SU-DHL-6 (cell line): ENCODE measurements around the gene KLKB1.

Source experiments
- H2AFZ ChIP-seq: fragments of 200-600 bp; sonication (generic); 2 replicates; pipeline ENCODE4 v1.6.1; 2014; ENCODE audit warnings: low read depth, mild to moderate bottlenecking, moderate library complexity, mixed read lengths, antibody characterized with exemption, low read length; ENCODE audit not compliant: severe bottlenecking
- H3F3A ChIP-seq: fragments of 200-600 bp; shearing (Covaris generic); 2 replicates; pipeline ENCODE4 v1.6.0; 2016; ENCODE audit warnings: antibody characterized with exemption, mild to moderate bottlenecking; ENCODE audit not compliant: insufficient read depth
- H3K27ac ChIP-seq: fragments of 200-600 bp; sonication (generic); 2 replicates; pipeline ENCODE4 v1.5.1; 2016; ENCODE audit warnings: low read depth, mild to moderate bottlenecking, low read length, moderate library complexity, mixed read lengths
- H3K27me3 ChIP-seq: fragments of 200-600 bp; sonication (generic), shearing (Covaris generic); 2 replicates; pipeline ENCODE4 v1.6.0; 2014; ENCODE audit warnings: mild to moderate bottlenecking, low read length
- H3K36me3 ChIP-seq: fragments of 200-600 bp; sonication (generic); 2 replicates; pipeline ENCODE4 v1.6.1; 2014; ENCODE audit warnings: mild to moderate bottlenecking, low read length, mixed read lengths
- H3K4me2 ChIP-seq: fragments of 300-600, 200-600 bp; shearing (Covaris generic), sonication (generic); 2 replicates; pipeline ENCODE4 v1.6.0; 2014; ENCODE audit warnings: low read length, low read depth, mild to moderate bottlenecking; ENCODE audit not compliant: poor library complexity, severe bottlenecking
- H3K4me3 ChIP-seq: fragments of 200-600 bp; sonication (generic); 2 replicates; pipeline ENCODE4 v1.5.1; 2014; ENCODE audit warnings: antibody characterized with exemption, low read length, mild to moderate bottlenecking, mixed read lengths; ENCODE audit not compliant: insufficient read depth, poor library complexity, severe bottlenecking
- H3K79me2 ChIP-seq: fragments of 200-600 bp; sonication (generic); 2 replicates; pipeline ENCODE4 v1.6.1; 2014; ENCODE audit warnings: mild to moderate bottlenecking, low read length, moderate library complexity; ENCODE audit not compliant: insufficient read depth
- H3K9ac ChIP-seq: fragments of 200-600 bp; sonication (generic); 2 replicates; pipeline ENCODE4 v1.7.0; 2014; ENCODE audit warnings: mild to moderate bottlenecking, low read length
- H3K9me2 ChIP-seq: fragments of 200-600 bp; sonication (generic); replicated peaks from 2 replicates; pipeline ENCODE4 v1.6.1; 2014; ENCODE audit warnings: low read length; ENCODE audit not compliant: insufficient read depth
- H3K9me3 ChIP-seq: fragments of 200-600 bp; sonication (generic); 2 replicates; pipeline ENCODE4 v1.6.1; 2014; ENCODE audit warnings: low read length, mixed read lengths; ENCODE audit not compliant: insufficient read depth
- H4K20me1 ChIP-seq: fragments of 200-600 bp; sonication (generic); 2 replicates; pipeline ENCODE4 v1.6.1; 2014; ENCODE audit warnings: low read depth, mild to moderate bottlenecking, antibody characterized with exemption, low read length, moderate library complexity, mixed read lengths
- EZH2phosphoT487 ChIP-seq: fragments of 200-600 bp; sonication (generic), shearing (Covaris generic); conservative IDR thresholded peaks from 2 replicates; pipeline ENCODE4 v1.6.1; 2018; ENCODE audit warnings: mild to moderate bottlenecking, antibody characterized with exemption, low read length, moderate library complexity, mixed read lengths
- TF ChIP-seq, protein P1 (sequence below): fragments of 200-600 bp; sonication (generic); IDR thresholded peaks from one replicate; pipeline ENCODE4 v1.5.1; 2017; ENCODE audit warnings: antibody characterized with exemption, mild to moderate bottlenecking, low read length, moderate library complexity; ENCODE audit not compliant: insufficient read depth, poor library complexity, severe bottlenecking

KLKB1 gene

DNA sequence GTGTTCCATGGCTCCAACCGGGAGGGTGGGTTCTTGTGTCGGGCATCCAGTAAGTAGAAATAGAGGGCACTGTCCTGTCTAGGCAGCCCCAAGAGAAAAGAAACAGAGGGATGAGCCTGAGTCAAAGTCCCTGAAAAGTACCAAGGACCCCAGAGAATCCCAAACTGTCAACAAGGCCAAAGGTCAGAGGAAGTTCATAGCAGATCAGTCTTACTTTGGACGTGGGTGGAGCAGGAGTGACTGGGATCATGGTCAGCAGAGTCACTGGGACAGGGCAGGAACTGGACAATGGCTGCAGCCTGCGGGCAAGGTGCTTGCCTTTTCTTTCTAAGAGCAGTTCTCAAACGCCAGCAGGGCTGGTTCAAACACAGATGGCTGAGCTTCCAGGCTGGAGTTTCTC lies 56.0 kb downstream of the KLKB1 start:
- Histone ChIP-seq H3K27me3 (no peaks in the 10 kb centered on the region), H3K9me3 (no peaks in the 10 kb centered on the region), H3K36me3 (no peaks in the 10 kb centered on the region), H3K9ac (no peak overlapping the region), H2AFZ (no peak overlapping the region), H3F3A (no peaks in the 10 kb centered on the region), H3K79me2 (no peaks in the 10 kb centered on the region), H3K27ac (no peak overlapping the region), H3K9me2 (no peaks in the 10 kb centered on the region), H3K4me2 (no peak overlapping the region), H3K4me3 (no peak overlapping the region), H4K20me1 (no peaks in the 10 kb centered on the region)
- TF ChIP-seq EZH2phosphoT487, result no peak
- TF ChIP-seq, protein P1, sequence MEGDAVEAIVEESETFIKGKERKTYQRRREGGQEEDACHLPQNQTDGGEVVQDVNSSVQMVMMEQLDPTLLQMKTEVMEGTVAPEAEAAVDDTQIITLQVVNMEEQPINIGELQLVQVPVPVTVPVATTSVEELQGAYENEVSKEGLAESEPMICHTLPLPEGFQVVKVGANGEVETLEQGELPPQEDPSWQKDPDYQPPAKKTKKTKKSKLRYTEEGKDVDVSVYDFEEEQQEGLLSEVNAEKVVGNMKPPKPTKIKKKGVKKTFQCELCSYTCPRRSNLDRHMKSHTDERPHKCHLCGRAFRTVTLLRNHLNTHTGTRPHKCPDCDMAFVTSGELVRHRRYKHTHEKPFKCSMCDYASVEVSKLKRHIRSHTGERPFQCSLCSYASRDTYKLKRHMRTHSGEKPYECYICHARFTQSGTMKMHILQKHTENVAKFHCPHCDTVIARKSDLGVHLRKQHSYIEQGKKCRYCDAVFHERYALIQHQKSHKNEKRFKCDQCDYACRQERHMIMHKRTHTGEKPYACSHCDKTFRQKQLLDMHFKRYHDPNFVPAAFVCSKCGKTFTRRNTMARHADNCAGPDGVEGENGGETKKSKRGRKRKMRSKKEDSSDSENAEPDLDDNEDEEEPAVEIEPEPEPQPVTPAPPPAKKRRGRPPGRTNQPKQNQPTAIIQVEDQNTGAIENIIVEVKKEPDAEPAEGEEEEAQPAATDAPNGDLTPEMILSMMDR, result no peak

DNA sequence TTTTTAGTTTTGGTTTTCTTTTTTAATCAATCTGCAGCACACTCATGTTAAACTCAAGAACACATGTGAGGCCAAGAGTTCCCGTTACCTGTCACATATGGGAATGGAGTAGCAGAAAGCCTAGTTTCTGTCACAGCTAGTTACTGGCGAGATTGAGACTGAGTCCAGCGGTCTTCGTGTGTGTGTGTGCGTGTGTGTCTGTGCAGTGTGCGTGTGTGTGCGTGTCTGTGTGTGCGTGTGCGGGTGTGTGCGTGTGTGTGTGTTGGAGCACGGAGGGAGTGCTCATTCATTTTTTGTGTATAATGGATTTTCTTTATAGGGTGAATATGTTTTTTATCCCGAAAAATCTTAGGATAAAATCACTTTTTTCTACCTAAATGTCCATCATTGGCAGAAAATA lies 57.8 kb downstream of the KLKB1 start:
- Histone ChIP-seq H3F3A (no peaks in the 10 kb centered on the region), H4K20me1 (no peaks in the 10 kb centered on the region), H3K79me2 (no peaks in the 10 kb centered on the region), H3K4me2 (no peak overlapping the region), H3K9ac (no peak overlapping the region), H3K27me3 (no peaks in the 10 kb centered on the region), H3K9me2 (no peaks in the 10 kb centered on the region), H3K27ac (no peak overlapping the region), H3K4me3 (no peak overlapping the region), H3K36me3 (no peaks in the 10 kb centered on the region), H3K9me3 (no peaks in the 10 kb centered on the region), H2AFZ (no peak overlapping the region)
- TF ChIP-seq, protein P1, result no peak
- no peak for TF ChIP-seq EZH2phosphoT487

DNA sequence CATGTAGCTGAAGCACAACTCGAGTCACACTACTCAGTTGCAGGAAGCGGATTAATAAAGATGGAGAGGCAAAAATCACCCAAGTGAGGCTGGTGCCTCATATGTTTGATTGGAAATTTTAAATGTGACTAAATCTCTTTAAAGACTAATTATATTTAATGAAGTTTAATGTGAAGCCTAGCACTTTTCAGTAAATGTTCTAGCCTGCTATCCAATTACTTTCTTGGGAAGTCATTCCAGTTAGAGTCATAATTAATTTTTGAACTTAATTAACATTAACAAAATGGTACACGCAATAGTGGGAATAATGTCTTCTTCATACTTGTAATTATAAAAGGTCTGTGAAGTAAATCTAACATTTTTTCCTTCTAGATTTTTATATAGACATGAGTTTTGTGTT lies 59.3 kb downstream of the KLKB1 start:
- Histone ChIP-seq H3K9ac (no peak overlapping the region), H3K27me3 (no peaks in the 10 kb centered on the region)
- TF ChIP-seq, protein P1, result no peak
- no peak for TF ChIP-seq EZH2phosphoT487

More for the DNA sequence above, 59.3 kb downstream of the KLKB1 start:
- Histone ChIP-seq H3K27ac (no peak overlapping the region), H3K79me2 (no peaks in the 10 kb centered on the region), H3F3A (no peaks in the 10 kb centered on the region), H3K9me3 (no peaks in the 10 kb centered on the region), H3K36me3 (no peaks in the 10 kb centered on the region), H3K4me3 (no peak overlapping the region), H3K9me2 (no peaks in the 10 kb centered on the region), H3K4me2 (no peak overlapping the region), H2AFZ (no peak overlapping the region), H4K20me1 (no peaks in the 10 kb centered on the region)
